HG03575 (cell line): Measurements from ENCODE around the gene BSDC1.
"Not testable (repeated sequence)": the region's sequence is repeated elsewhere in the genome, so short reads cannot be mapped to it uniquely, and the experiment has no call there.

Source experiments
- ATAC-seq: cut with Tn5 transposase; IDR thresholded peaks from one replicate; pipeline ENCODE4 v1.9.1; 2021; ENCODE audit not compliant: unreplicated experiment, insufficient number of reproducible peaks, low FRiP score; ENCODE audit errors: extremely low read depth

BSDC1 gene

GRCh38 chr1:32394141-32394889 is at the start of gene BSDC1:
Gene BSDC1 (minus strand): TSS chr1:32394441. CDS start chr1:32394414, 27 bp downstream.
- peak; percentile 83 for ATAC-seq

- ATAC-seq, result not testable (repeated sequence)
These were observed 47.2 kb upstream of the BSDC1 start for GRCh38 chr1:32441467-32441866.

GRCh38 chr1:32438777-32439176 is 44.5 kb upstream of the BSDC1 start:
- ATAC-seq, result not testable (repeated sequence)

- no peak for ATAC-seq
These were observed 43.9 kb upstream of the BSDC1 start for GRCh38 chr1:32438136-32438535.

- ATAC-seq, result no peak
These were observed 37.6 kb upstream of the BSDC1 start for GRCh38 chr1:32431736-32432400.

- ATAC-seq, result no peak
These were observed 33.2 kb upstream of the BSDC1 start for GRCh38 chr1:32427264-32427963.

GRCh38 chr1:32426489-32427255 is 32.4 kb upstream of the BSDC1 start:
- ATAC-seq, result no peak

GRCh38 chr1:32421775-32422174 is 27.5 kb upstream of the BSDC1 start:
- no peak for ATAC-seq

- no peak for ATAC-seq
These were observed 20.1 kb upstream of the BSDC1 start for GRCh38 chr1:32414186-32414886.

GRCh38 chr1:32413507-32414185 is 19.4 kb upstream of the BSDC1 start:
- ATAC-seq, result no peak

- no peak for ATAC-seq
These were observed 17.0 kb upstream of the BSDC1 start for GRCh38 chr1:32411261-32411660.

GRCh38 chr1:32406629-32407111 is 12.4 kb upstream of the BSDC1 start:
- no peak for ATAC-seq

GRCh38 chr1:32405672-32406467 is 11.6 kb upstream of the BSDC1 start:
- no peak for ATAC-seq

- ATAC-seq, result no peak
These were observed 10.7 kb upstream of the BSDC1 start for GRCh38 chr1:32404946-32405345.

GRCh38 chr1:32400876-32401631 is 6.8 kb upstream of the BSDC1 start:
- ATAC-seq, result no peak

GRCh38 chr1:32399843-32400242 is 5.6 kb upstream of the BSDC1 start:
- ATAC-seq, result no peak

GRCh38 chr1:32398401-32398800 is 4.2 kb upstream of the BSDC1 start:
- no peak for ATAC-seq
